WI38 (cell line): ENCODE data around the gene HTR4.

Source experiments
- H3K4me3 ChIP-seq: 2 replicates; pipeline ENCODE4 v1.5.1; 2011; ENCODE audit warnings: low read depth, mild to moderate bottlenecking, control low read depth, low read length
- CTCF ChIP-seq: IDR thresholded peaks from 2 replicates; pipeline ENCODE4 v1.5.1; 2012; ENCODE audit warnings: low read depth, mild to moderate bottlenecking, control low read depth, low read length

Gene HTR4

GRCh38 chr5:148437249-148437648, 217.1 kb downstream of the HTR4 start:
- no peak overlapping the region for H3K4me3 ChIP-seq
- TF ChIP-seq CTCF = no peak

GRCh38 chr5:148436029-148436428, 218.3 kb downstream of the HTR4 start:
- no peak overlapping the region for H3K4me3 ChIP-seq
- TF ChIP-seq CTCF = no peak

GRCh38 chr5:148433826-148434225, 220.5 kb downstream of the HTR4 start:
- no peak overlapping the region for H3K4me3 ChIP-seq
- no peak for TF ChIP-seq CTCF
